ENCODE measurements around the gene TMPRSS9.

- TF ChIP-seq, protein P1, sequence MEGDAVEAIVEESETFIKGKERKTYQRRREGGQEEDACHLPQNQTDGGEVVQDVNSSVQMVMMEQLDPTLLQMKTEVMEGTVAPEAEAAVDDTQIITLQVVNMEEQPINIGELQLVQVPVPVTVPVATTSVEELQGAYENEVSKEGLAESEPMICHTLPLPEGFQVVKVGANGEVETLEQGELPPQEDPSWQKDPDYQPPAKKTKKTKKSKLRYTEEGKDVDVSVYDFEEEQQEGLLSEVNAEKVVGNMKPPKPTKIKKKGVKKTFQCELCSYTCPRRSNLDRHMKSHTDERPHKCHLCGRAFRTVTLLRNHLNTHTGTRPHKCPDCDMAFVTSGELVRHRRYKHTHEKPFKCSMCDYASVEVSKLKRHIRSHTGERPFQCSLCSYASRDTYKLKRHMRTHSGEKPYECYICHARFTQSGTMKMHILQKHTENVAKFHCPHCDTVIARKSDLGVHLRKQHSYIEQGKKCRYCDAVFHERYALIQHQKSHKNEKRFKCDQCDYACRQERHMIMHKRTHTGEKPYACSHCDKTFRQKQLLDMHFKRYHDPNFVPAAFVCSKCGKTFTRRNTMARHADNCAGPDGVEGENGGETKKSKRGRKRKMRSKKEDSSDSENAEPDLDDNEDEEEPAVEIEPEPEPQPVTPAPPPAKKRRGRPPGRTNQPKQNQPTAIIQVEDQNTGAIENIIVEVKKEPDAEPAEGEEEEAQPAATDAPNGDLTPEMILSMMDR (IDR thresholded peaks at IDR 0.05) = no peak
- no peak for TF ChIP-seq SP1 (CRISPR knock-in tag; conservative IDR thresholded peaks at IDR 0.05)
- no peak for TF ChIP-seq NR2C2 (CRISPR knock-in tag; IDR thresholded peaks at IDR 0.05)
Observed at GRCh38 chr19:2398735-2399305, 38.8 kb downstream of the TMPRSS9 start.

Measured in WTC11 (cell line).